ENCODE results near the gene JADE2.

The JADE2 gene

GRCh38 chr5:134578578-134579283 lies 53.3 kb downstream of the JADE2 start:
- Histone ChIP-seq H3K4me3 (ENCODE audit: low read depth in 1 of 2, low read length in 1 of 2) (no peak overlapping the region), H3K27me3 (no peaks in the 10 kb centered on the region), H3K27ac (no peak overlapping the region), H3K36me3 (peaks cover 59% of the 10 kb centered on the region), H3K4me1 (ENCODE audit: control insufficient read depth in 1 of 2, insufficient read depth in 1 of 2, low read depth in 1 of 2, low read length in 1 of 2) (no peaks in the 10 kb centered on the region), H3K9me3 (no peaks in the 10 kb centered on the region)
- TF ChIP-seq CTCF (IDR thresholded peaks at IDR 0.05) = no peak

- peaks cover 53% of the 10 kb centered on the region for H3K36me3 ChIP-seq
- no peak overlapping the region for H3K27ac ChIP-seq
- TF ChIP-seq CTCF (IDR thresholded peaks at IDR 0.05) = no peak
- H3K4me1 ChIP-seq (ENCODE audit: control insufficient read depth in 1 of 2, insufficient read depth in 1 of 2, low read depth in 1 of 2, low read length in 1 of 2) = no peaks in the 10 kb centered on the region
- H3K9me3 ChIP-seq = no peaks in the 10 kb centered on the region
- no peaks in the 10 kb centered on the region for H3K27me3 ChIP-seq
- H3K4me3 ChIP-seq (ENCODE audit: low read depth in 1 of 2, low read length in 1 of 2) = no peak overlapping the region
These were observed 53.9 kb downstream of the JADE2 start for GRCh38 chr5:134579284-134579771.

- H3K27ac ChIP-seq = no peak overlapping the region
- H3K4me1 ChIP-seq (ENCODE audit: control insufficient read depth in 1 of 2, insufficient read depth in 1 of 2, low read depth in 1 of 2, low read length in 1 of 2) = no peaks in the 10 kb centered on the region
- no peaks in the 10 kb centered on the region for H3K27me3 ChIP-seq
- no peaks in the 10 kb centered on the region for H3K9me3 ChIP-seq
- no peak for TF ChIP-seq CTCF (IDR thresholded peaks at IDR 0.05)
- peaks cover 46% of the 10 kb centered on the region for H3K36me3 ChIP-seq
- no peak overlapping the region for H3K4me3 ChIP-seq (ENCODE audit: low read depth in 1 of 2, low read length in 1 of 2)
These were observed 54.6 kb downstream of the JADE2 start for GRCh38 chr5:134580001-134580460.

GRCh38 chr5:134581241-134581981 lies 55.9 kb downstream of the JADE2 start:
- no peak overlapping the region for H3K27ac ChIP-seq
- no peak for TF ChIP-seq CTCF (IDR thresholded peaks at IDR 0.05)
- H3K36me3 ChIP-seq = peaks cover 32% of the 10 kb centered on the region
- H3K4me3 ChIP-seq (ENCODE audit: low read depth in 1 of 2, low read length in 1 of 2) = no peak overlapping the region
- H3K4me1 ChIP-seq (ENCODE audit: control insufficient read depth in 1 of 2, insufficient read depth in 1 of 2, low read depth in 1 of 2, low read length in 1 of 2) = no peaks in the 10 kb centered on the region
- H3K9me3 ChIP-seq = no peaks in the 10 kb centered on the region
- no peaks in the 10 kb centered on the region for H3K27me3 ChIP-seq

GRCh38 chr5:134582281-134582680 lies 56.8 kb downstream of the JADE2 start:
- H3K9me3 ChIP-seq = no peaks in the 10 kb centered on the region
- TF ChIP-seq CTCF (IDR thresholded peaks at IDR 0.05) = no peak

More at GRCh38 chr5:134582281-134582680, 56.8 kb downstream of the JADE2 start:
- no peaks in the 10 kb centered on the region for H3K27me3 ChIP-seq
- peaks cover 6% of the 10 kb centered on the region in 2 experiments for H3K4me1 ChIP-seq (ENCODE audit: control insufficient read depth in 1 of 2, insufficient read depth in 1 of 2, low read depth in 1 of 2, low read length in 1 of 2)
- H3K4me3 ChIP-seq (ENCODE audit: low read depth in 1 of 2, low read length in 1 of 2) = no peak overlapping the region
- H3K36me3 ChIP-seq = peaks cover 24% of the 10 kb centered on the region
- H3K27ac ChIP-seq = no peak overlapping the region

Data from neutrophil (primary cell).